Mammary epithelial cell (primary cell): ENCODE results near the gene CRIM1.

Experiments
- CTCF ChIP-seq, 2 donors: IDR thresholded peaks in 1 of 2; conservative IDR thresholded peaks in 1 of 2; 2 replicates each; pipeline ENCODE4 v1.5.1; 2011 to 2012; ENCODE audit warnings: inconsistent platforms in 2 of 2, low read length in 2 of 2, mild to moderate bottlenecking in 2 of 2, control low read depth in 1 of 2, low read depth in 1 of 2; ENCODE audit not compliant: insufficient read depth in 1 of 2; ENCODE audit errors: extremely low read depth in 1 of 2
- EZH2 ChIP-seq: IDR thresholded peaks from 2 replicates; pipeline ENCODE4 v1.6.1; 2012; ENCODE audit warnings: low read length, inconsistent platforms, borderline replicate concordance

GRCh38 chr2:36484454-36484853 is 128.9 kb downstream of the CRIM1 start:
- no peak for TF ChIP-seq CTCF (conservative IDR thresholded peaks at IDR 0.05 in 1 of 2, IDR thresholded peaks at IDR 0.05 in 1 of 2; ENCODE audit: extremely low read depth in 1 of 2, insufficient read depth in 1 of 2, low read depth in 1 of 2, low read length in 2 of 2)
- TF ChIP-seq EZH2 = no peak
